ENCODE measurements around the gene USP4. TPM values are rescaled to one million over a fixed set of nuclear protein-coding genes. Genes with fewer than 3 reads are reported as not detected.

USP4 gene
- polyA plus RNA-seq, 4 donors: 54.5 to 77.4 (median 67.3) TPM

DNA sequence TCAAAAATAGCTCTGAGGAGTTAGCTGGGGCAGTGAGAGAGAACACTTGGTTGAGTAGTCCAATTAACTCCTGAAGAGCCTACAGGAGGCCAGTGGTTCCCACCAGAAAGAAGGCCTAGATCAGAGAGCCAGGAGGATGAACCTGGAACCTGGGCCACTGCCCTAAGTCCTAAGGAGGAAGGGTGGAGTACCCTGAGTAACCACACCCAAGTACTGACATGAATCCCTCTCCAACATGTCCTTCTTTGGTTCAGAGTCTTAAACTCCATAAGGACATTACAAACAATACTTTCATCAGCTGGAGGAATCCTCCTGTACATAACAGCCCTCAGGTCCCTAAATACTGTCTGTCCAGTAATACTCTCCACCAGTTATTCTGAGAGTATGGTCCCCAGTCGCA is 37.2 kb downstream of the USP4 start:
- DNase-seq (ENCODE audit: low read depth in 4 of 4, low spot score in 2 of 4): no peak

DNA sequence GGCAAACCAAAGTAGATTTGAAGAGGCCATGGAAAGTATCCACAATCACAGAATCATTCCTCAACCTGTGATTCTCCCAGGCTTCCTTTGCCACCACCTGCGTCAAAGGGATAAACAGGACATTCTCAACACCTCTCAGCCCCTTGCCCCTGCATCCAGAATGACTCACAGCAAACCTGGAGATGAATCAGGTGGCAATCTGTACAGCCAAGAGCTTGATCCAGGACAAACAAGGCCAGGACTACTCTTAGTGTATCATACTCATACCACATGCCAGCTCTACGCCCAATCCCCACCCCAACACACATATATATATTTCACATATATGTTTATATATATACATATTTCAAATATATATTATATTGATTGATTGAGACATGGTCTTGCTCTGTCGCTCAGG is 39.3 kb downstream of the USP4 start:
- no peak for DNase-seq (ENCODE audit: low read depth in 4 of 4, low spot score in 2 of 4)

DNA sequence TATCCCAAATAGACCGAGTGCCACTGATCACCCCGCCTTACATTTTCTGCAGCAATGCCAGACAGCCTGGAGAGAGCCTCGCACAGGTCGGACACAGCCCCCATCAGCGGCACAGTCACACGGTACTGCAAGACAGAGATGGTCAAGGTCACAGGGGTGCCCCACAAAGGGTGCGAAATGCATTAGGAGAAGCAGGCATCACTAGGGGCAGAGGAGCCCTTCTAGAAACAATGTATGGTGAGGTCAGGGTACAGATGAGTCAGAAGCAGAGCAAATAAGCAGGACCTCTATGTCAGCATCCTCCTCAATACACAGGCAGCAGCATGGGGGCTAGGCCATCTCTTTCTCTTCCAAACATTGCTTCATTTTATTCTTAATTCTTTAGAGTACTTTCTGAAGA is 41.3 kb downstream of the USP4 start:
- no peak for DNase-seq (ENCODE audit: low read depth in 4 of 4, low spot score in 2 of 4)

DNA sequence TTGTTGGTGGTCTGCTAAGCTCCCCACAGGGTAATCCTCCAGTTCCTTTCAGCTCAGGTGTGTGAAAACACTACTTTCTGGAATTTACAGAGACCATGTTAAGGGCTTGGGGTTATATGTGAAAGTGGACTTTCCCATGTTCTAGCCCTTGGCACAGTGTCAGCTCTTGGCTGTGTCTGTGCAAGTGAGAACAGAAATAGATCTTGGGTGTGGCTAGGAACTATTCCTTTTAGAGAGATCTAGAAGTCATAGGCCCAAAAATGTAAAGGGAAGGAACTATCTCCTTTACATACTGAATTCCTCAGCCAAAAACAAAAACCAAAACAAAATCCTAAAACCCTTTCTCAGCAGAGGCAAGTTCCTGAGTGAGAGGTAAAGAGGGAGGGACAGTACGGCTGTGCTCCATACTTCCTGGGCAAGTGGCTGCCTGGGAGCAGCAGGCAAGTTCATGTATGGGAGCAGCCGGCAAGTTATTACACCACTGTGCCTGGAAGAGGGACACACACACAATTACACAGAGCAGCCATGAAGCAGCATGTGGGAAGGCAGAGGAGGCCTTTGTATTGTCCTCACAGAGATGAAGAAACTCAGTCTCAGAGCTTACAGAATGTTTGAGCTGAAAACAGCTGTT is 43.0 kb downstream of the USP4 start:
- no peak for DNase-seq (ENCODE audit: low read depth in 4 of 4, low spot score in 2 of 4)

DNA sequence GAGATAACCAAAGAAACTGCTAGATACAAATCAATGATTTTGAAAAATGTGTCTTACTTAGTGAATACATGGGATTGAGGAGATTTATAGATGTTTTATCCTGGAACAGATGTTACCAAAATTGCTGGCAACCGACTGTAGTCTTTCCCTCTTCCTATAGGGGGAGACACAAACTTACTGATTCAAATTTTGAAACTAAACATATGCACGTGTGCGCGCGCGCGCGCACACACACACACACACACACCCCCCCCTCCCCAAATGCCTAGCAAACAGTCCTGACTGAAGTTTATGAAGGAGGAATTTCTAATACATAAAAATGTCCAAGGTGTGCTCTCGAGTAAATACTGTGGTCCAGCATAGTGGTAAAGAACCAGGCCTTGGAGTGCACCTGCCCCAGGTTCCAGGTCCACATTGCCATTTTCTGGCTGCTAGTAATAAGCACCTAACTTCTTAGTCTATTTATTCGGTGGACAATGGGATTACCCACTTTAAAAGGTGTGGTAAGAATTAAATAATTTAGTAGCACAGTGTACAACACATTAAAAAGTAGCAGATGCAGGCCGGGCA is 44.3 kb downstream of the USP4 start:
- DNase-seq (ENCODE audit: low read depth in 4 of 4, low spot score in 2 of 4): no peak

DNA sequence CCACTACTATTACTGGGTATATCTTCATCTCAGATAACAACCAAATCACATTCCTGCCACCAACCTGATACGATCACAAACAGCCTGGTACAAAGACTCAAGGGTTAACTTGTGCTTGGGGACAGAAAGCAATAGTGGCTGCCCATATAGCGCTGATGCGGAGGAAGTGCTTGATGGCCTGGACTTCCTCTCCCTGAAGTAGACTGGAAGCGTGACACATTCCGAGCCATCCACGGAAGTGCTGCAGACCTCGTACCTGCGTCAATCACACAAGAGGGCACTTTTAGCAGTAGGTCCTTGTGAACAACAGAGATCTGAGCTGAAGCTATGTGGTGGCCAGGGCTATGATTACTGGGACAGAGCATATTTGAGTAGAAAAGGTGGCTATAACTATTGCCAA is 45.5 kb downstream of the USP4 start:
- DNase-seq (ENCODE audit: low read depth in 4 of 4, low spot score in 2 of 4): no peak

DNA sequence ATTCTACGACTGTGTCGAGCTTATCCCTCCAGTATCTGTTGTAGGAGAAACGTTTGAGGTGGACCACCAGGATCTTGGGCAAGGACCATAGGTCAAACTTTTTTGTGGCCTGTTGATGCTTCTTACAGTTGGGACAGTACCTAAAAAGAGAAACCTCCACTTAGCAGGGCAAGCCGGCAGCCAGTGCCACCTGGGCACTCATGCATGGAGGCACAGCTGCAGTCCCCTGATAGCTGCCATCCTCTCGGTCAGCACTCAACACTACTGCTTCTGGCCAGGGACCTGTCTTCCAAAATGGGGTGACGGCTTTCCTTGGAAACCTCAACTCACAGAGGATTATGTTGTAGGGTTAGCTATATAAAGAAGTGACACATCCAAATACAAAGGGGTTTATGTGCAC is 55.9 kb downstream of the USP4 start:
- no peak for DNase-seq (ENCODE audit: low read depth in 4 of 4, low spot score in 2 of 4)

DNA sequence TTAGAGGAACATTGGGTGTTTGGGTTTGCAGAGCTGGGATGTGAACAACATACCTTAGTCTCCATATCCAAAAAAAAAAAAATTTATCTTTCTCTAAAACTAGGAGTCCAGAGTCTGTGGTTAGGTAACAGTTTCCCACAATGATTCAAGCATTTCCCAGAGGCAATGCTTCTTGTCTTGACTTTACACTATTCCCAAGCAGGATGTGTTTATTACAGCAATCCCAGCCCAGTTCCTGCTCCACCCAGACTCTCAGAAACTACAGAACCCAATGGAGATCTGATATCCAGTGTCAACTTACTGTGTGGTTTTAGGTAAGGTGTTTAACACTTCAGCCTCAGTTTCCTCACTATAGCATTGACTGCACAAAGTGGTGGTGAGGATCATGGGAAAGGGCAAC is 60.5 kb downstream of the USP4 start:
- DNase-seq (ENCODE audit: low read depth in 4 of 4, low spot score in 2 of 4): no peak

DNA sequence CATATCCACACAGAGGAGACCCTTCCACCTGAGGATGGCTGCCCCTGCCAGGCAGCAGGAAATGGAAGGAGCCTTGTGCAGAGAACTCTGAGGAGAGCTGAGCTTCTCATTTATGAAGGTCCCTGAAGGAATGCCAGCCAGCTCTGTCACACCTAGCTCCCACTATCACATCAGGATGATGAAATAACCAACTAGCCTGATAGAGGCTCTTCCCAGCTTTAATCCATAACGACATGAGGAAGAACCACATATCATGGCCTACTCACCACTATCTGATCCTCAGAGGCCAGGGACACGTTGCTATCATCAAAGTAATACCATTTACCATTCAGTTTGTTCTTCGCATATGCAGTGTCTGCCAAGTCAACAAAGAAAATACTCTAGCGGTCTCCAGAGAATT is 61.3 kb downstream of the USP4 start:
- DNase-seq (ENCODE audit: low read depth in 4 of 4, low spot score in 2 of 4): no peak

DNA sequence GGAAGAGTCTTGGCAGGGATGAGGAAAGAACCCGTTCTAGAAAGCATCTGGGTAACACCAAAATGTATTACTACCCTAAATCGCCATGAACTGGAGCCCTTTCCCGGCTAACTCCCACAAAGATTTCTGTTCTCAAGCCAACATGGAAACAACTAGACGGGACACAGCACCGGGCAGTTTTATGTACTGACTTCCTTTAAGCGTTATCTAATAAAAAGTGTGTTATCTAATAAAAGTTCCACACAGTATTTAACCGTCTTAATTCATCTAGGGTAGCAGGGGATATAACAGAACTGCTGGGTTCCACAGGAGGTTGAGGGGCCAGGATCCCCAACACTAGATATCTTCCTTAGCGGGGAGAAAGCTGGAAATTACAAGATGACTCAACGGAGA is 62.5 kb downstream of the USP4 start:
- DNase-seq (ENCODE audit: low read depth in 4 of 4, low spot score in 2 of 4): peak in 1 of 4 donors; percentile 45

DNA sequence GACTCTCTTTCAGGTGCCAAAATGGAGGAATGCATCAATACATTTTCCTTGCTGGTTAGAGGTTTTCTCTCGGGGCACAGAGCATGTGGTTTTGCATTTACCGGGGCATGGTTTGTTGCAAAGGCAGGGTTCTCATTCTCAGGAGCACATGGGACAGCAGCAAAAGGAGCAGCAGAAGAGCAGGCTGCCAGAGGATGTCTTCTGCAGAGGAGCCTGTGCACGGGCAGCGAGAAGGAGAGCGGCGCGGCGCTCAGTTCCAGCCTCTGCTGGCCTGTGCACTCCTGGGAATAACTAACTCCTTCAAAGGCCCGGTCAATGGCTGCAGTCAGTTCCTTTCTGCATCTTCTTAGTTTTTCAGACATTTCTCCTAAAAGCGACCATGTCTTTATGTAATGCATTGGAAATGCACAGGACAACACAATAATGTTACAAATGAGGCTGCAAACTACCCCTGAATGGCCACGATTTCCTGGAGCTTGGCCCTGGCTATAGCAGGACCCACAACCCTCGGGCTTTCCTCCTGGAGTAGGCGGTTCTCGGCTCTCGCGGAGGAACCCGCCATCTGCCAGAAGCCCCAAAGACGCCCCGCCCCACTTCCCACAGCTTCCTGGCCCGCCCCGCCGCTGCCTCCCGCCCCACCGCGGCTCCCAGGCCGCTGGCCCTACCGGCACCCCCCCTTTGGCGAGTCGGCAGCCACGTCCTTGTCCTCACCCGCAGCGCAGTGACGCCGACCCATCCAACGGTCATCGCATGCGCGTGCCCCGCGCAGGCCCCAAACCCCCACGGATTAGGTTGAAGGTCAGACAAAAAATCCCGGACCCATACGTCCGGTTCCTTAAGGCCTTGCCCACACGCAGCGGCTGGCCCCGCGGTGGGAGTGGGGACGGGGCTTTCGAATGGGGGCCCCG is 63.1 kb downstream of the USP4 start, which contains the start of gene C3orf62:
TSS of gene C3orf62 (minus strand) at position 758 of the 908 bp plus-strand sequence. CDS start at position 398, 360 bp downstream.
- peak; percentile 60 to 77 (median 76) for DNase-seq (ENCODE audit: low read depth in 4 of 4, low spot score in 2 of 4)

DNA sequence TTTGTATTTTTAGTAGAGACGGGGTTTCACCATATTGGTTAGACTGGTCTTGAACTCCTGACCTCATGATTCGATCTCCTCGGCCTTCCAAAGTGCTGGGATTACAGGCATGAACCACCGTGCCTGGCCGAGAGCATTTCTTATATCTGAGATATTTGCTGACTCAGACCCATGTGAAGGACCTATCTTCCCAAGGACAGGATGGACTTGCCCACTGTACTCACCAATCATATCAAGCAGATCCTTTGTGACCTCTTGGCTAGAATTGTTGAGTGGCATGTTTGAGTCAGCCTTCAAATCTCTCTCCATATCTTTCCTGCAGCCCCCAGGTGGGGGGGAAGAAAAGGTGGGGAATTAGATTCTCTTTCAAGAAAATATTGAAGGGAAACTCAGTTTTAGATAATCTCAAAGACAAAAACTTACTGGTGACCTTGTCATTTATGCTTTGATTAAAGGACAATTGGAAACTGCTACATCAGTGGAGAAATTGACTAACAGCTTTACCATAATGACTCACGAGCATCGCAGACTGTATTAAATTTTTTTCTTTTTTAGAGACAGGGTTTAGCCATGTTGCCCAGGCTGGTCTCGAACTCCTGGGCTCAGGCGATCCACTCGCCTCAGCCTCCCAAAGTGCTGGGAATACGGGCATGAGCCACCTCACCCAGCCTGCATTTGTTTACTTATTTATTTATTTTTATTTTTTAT is 65.9 kb downstream of the USP4 start:
- no peak for DNase-seq (ENCODE audit: low read depth in 4 of 4, low spot score in 2 of 4)

DNA sequence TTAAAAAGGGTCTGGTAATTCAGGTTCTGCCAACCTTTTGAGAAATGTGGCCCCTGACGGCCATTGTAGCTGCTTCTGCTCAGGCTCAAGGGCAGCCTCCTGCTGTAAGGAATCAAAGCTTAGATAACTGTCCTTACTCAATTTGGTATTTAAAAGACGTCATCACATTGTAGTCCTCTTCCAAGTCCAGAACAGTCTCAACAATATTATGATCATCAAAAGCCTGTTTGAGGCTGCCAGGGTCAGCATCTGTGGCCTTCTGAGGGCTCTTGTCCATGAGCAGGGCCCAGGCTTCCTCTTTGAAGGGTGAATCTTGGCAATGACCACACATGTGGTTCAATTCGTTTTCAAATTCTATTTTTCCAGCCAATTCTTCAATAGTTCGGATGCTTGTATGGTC is 68.8 kb downstream of the USP4 start:
- no peak for DNase-seq (ENCODE audit: low read depth in 4 of 4, low spot score in 2 of 4)

DNA sequence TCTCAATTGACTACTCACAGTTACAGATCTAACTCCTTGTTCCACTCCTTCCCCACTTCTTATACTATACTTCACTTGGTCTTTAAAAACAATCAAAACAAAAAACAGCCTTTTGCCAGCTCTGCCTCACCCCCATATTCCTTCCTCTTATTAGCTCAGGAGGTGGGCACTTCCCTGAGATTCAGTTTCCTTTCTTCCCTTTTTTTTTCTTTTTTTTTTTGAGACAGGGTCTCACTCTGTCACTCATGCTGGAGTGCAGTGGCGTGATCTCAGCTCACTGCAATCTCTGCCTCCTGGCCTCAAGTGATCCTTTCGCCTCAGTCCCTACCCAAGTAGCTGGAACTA is 69.7 kb downstream of the USP4 start:
- DNase-seq (ENCODE audit: low read depth in 4 of 4, low spot score in 2 of 4): no peak

DNA sequence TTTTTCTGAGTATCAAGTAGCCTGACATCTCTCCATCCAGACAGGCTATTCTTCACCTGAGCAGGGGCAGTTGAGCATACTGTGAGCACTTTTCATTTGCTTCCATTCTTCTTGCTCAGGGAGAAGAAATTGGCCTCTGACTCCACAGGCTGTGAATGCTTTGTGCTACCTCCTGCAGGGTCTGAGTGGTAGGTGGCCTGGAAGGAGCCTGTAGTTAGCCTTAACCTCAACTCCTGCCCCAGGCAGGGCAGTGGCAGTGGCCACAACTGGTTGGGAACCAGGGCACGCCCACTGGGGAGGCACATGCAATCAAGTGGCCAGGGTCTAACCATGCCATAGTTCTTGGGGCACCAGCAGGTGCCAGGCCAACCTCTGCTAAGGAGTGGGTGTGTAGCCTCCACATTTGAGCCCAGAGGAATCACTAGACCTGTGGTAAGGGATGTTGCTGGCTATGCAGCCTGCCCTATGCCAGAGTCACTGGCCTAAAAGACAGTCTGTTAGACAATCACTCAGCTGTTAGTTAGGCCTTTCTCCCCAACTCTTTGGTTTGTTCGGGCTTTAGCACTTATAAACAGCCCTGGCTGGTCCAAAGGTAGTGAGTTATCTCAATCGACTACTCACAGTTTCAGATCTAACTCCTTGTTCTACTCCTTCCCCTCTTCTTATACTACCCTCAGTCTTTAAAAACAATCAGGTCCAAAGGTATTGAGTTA is 70.3 kb downstream of the USP4 start:
- DNase-seq (ENCODE audit: low read depth in 4 of 4, low spot score in 2 of 4): no peak

DNA sequence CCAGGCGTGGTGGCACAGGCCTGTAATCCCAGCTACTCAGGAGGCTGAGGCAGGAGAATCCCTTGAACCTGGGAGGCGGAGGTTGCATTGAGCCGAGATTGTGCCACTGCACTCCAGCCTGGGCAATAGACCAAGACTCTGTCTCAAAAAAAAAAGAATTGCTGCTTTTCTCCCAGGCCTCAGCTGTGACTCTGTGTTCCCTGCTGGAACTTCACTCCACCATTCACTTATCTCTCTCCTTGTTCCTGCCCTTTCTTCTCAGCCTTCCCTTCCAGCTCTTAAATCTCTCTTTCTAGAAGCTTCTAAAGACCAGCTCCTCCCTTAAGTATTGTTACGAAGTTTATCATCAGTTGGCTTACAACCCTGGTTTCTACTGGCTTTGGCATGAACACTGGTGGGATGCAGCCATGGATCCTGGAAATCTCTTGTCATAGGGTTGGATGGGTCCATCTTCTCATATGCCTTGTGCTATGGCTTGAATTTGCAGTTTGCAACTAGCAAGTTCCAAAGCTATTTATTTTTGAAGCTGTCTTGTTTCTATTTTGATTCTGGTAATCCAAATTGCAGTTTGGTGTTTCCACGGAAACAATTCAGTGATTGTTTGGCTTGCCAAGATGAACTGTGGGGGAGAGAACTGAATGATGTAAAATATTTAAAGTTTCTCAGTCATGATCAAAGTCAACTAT is 73.3 kb downstream of the USP4 start:
- DNase-seq (ENCODE audit: low read depth in 4 of 4, low spot score in 2 of 4): no peak

DNA sequence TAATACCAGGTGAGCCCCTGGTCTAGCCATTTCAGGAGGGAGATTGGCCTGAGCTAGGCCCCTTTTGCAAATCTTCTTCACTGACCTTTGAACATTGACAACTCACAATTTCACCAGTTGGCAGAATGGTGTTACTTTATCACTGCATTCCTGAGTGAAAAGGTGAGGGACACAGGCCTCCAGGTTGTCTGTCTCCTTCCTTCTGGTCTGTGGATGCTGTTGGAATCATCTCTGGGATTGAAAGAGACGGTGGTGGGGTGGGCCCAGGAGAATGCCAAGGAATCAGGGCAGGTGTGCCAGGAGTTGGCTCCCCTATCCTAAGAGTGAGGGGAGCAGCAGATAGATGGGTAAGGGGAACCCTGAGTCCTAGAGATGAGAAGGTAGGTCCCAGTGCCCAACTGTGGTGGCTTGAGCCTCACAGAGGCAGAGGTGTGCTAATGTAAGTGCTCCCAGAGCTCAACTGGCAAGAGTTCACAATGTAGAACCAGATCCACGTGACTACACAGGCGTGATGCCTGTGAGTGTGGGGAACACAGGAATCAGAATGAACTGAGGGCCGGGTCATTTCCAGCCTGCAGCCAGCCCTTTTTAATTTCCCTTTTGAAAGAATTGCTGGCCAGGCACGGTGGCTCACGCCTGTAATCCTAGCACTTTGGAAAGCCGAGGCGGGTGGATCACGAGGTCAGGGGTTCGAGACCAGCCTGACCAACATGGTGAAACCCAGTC is 74.0 kb downstream of the USP4 start:
- no peak for DNase-seq (ENCODE audit: low read depth in 4 of 4, low spot score in 2 of 4)

DNA sequence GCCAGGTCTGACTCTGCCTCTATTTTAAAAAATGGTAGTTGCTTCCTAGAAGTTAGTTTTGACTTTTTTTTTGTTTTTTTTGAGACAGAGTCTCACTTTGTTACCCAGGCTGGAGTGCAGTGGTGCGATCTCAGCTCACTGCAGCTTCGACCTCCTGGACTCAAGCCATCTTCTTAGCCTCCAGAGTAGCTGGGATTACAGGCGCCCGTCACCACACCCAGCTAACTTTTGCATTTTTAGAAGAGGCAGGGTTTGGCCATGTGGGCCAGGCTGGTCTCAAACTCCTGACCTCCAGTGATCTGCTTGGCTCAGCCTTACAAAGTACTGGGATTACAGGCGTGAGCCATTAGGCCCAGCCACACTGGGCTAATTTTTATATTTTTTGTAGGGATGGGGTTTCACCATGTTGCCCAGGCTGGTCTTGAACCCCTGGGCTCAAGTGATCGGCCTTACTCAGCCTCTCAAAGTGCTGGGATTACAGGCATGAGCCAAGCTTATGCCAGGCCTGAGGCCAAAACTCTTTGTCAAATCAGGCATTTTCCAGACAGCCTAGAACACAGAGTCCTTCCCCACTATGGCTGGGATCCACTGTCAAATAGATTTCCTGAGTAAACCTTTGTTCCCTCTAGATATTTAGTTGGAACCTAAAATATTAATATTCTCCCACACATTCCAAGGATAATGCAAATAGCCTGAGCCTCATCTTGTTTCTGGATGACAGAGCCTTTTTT is 76.5 kb downstream of the USP4 start:
- DNase-seq (ENCODE audit: low read depth in 4 of 4, low spot score in 2 of 4): no peak

Measured in left renal cortex interstitium (tissue), 4 donors.